Neural cell (in vitro differentiated cells): ENCODE data around the gene YTHDC2. TPM values are rescaled to one million over a fixed set of nuclear protein-coding genes. Genes with fewer than 3 reads are reported as not detected.

Source experiments
- H2AFZ ChIP-seq: fragments of 200-600, 300-800 bp; sonication (generic), shearing (Covaris generic); 2 replicates; pipeline ENCODE4 v1.6.0; 2014; ENCODE audit warnings: low read depth, mild to moderate bottlenecking, antibody characterized with exemption, low read length, moderate library complexity
- H3F3A ChIP-seq: fragments of 200-600 bp; shearing (Covaris generic); 2 replicates; pipeline ENCODE4 v1.6.1; 2016; ENCODE audit warnings: mild to moderate bottlenecking, moderate library complexity, mixed read lengths, antibody characterized with exemption, low read length; ENCODE audit not compliant: insufficient read depth, poor library complexity, severe bottlenecking
- H3K27ac ChIP-seq: fragments of 200-600, 300-800 bp; sonication (generic), shearing (Covaris generic); 2 replicates; pipeline ENCODE4 v1.5.1; 2014; ENCODE audit warnings: mild to moderate bottlenecking, low read length, moderate library complexity
- H3K27me3 ChIP-seq: fragments of 300-800, 200-600 bp; sonication (generic), shearing (Covaris generic); 2 replicates; pipeline ENCODE4 v1.6.0; 2014; ENCODE audit warnings: mild to moderate bottlenecking, low read depth, low read length, moderate library complexity; ENCODE audit not compliant: insufficient read depth
- H3K36me3 ChIP-seq: fragments of 300-800, 200-600 bp; sonication (generic), shearing (Covaris generic); 2 replicates; pipeline ENCODE4 v1.5.1; 2014; ENCODE audit warnings: mild to moderate bottlenecking, antibody characterized with exemption, low read length, moderate library complexity; ENCODE audit not compliant: insufficient read depth
- H3K4me2 ChIP-seq: fragments of 300-800, 200-600 bp; sonication (generic), shearing (Covaris generic); 2 replicates; pipeline ENCODE4 v1.6.0; 2014; ENCODE audit warnings: mild to moderate bottlenecking, low read length
- H3K4me3 ChIP-seq: fragments of 300-800, 200-600 bp; sonication (generic), shearing (Covaris generic); 2 replicates; pipeline ENCODE4 v1.5.1; 2014; ENCODE audit warnings: mild to moderate bottlenecking, low read length, moderate library complexity
- H3K79me2 ChIP-seq: fragments of 200-600 bp; shearing (Covaris generic); replicated peaks from 2 replicates; pipeline ENCODE4 v1.6.0; 2014; ENCODE audit warnings: mild to moderate bottlenecking, low read length, moderate library complexity; ENCODE audit not compliant: insufficient read depth
- H3K9ac ChIP-seq: fragments of 300-800, 200-600 bp; sonication (generic), shearing (Covaris generic); 2 replicates; pipeline ENCODE4 v1.6.1; 2016; ENCODE audit warnings: mild to moderate bottlenecking, low read length, mixed read lengths
- H3K9me2 ChIP-seq: fragments of 200-600 bp; shearing (Covaris generic); 2 replicates; pipeline ENCODE4 v1.6.1; 2016; ENCODE audit warnings: mild to moderate bottlenecking, low read length, mixed read lengths; ENCODE audit not compliant: insufficient read depth
- H3K9me3 ChIP-seq: fragments of 200-600, 300-800 bp; sonication (generic), shearing (Covaris generic); 2 replicates; pipeline ENCODE4 v1.6.1; 2016; ENCODE audit warnings: mild to moderate bottlenecking, mixed run types, low read length, moderate library complexity, mixed read lengths
- H4K20me1 ChIP-seq: fragments of 200-600 bp; shearing (Covaris generic); 2 replicates; pipeline ENCODE4 v1.6.1; 2016; ENCODE audit warnings: mild to moderate bottlenecking, mixed run types; ENCODE audit not compliant: insufficient read depth
- CTCF ChIP-seq: fragments of 450-650 bp; IDR thresholded peaks from 2 replicates; pipeline ENCODE4 v1.5.1; 2014; ENCODE audit warnings: antibody characterized with exemption, mild to moderate bottlenecking, moderate library complexity; ENCODE audit not compliant: poor library complexity, severe bottlenecking
- EP300 ChIP-seq: fragments of 450-650 bp; conservative IDR thresholded peaks from 2 replicates; pipeline ENCODE4 v1.6.1; 2014; ENCODE audit warnings: antibody characterized with exemption, mild to moderate bottlenecking, moderate library complexity; ENCODE audit not compliant: poor library complexity, severe bottlenecking
- EZH2 ChIP-seq: fragments of 200-600, 300-800 bp; shearing (Covaris generic), sonication (generic); IDR thresholded peaks from 2 replicates; pipeline ENCODE4 v1.6.1; 2014; ENCODE audit warnings: antibody characterized with exemption, low read length, borderline replicate concordance, mild to moderate bottlenecking; ENCODE audit not compliant: insufficient read depth, poor library complexity, severe bottlenecking
- MXI1 ChIP-seq: fragments of 450-650 bp; conservative IDR thresholded peaks from 2 replicates; pipeline ENCODE4 v1.6.1; 2014; ENCODE audit warnings: antibody characterized with exemption, mild to moderate bottlenecking; ENCODE audit not compliant: poor library complexity, severe bottlenecking
- POLR2AphosphoS5 ChIP-seq: IDR thresholded peaks from 2 replicates; pipeline ENCODE4 v1.6.1; 2012
- RAD21 ChIP-seq: fragments of 450-650 bp; conservative IDR thresholded peaks from 2 replicates; pipeline ENCODE4 v1.6.1; 2014; ENCODE audit warnings: antibody characterized with exemption, mild to moderate bottlenecking, moderate library complexity
- SMC3 ChIP-seq: fragments of 450-650 bp; conservative IDR thresholded peaks from 2 replicates; pipeline ENCODE4 v1.6.1; 2014; ENCODE audit warnings: antibody characterized with exemption, mild to moderate bottlenecking, moderate library complexity; ENCODE audit not compliant: poor library complexity
- TAF1 ChIP-seq: IDR thresholded peaks from 2 replicates; pipeline ENCODE4 v1.6.1; 2012; ENCODE audit warnings: low read depth
- polyA minus RNA-seq: library from RNA; depleted of rRNA, polyadenylated mRNA; stranded (reverse); fragments of >200 nt; gene quantifications from 2 replicates; pipeline ENCODE4 v1.2.3, GENCODE V29; 2014
- polyA plus RNA-seq: library from polyadenylated mRNA; depleted of rRNA; stranded (reverse); fragments of >200 nt; gene quantifications from 2 replicates; pipeline ENCODE4 v1.2.3, GENCODE V29; 2014
- TF ChIP-seq, protein P1 (sequence below): IDR thresholded peaks from 2 replicates; pipeline ENCODE4 v1.6.1; 2012; ENCODE audit warnings: borderline replicate concordance

YTHDC2 gene
- polyA plus RNA-seq (43.7 and 44.3 TPM in 2 replicates), polyA minus RNA-seq (105 and 122 TPM in 2 replicates)

GRCh38 chr5:113513384-113514288, at the start of gene YTHDC2:
YTHDC2 (plus strand) TSS chr5:113513694; CDS start chr5:113513896, 202 bp downstream.
- peak; percentile 89 for TF ChIP-seq CTCF
- no peak for TF ChIP-seq EP300
- TF ChIP-seq, protein P1, sequence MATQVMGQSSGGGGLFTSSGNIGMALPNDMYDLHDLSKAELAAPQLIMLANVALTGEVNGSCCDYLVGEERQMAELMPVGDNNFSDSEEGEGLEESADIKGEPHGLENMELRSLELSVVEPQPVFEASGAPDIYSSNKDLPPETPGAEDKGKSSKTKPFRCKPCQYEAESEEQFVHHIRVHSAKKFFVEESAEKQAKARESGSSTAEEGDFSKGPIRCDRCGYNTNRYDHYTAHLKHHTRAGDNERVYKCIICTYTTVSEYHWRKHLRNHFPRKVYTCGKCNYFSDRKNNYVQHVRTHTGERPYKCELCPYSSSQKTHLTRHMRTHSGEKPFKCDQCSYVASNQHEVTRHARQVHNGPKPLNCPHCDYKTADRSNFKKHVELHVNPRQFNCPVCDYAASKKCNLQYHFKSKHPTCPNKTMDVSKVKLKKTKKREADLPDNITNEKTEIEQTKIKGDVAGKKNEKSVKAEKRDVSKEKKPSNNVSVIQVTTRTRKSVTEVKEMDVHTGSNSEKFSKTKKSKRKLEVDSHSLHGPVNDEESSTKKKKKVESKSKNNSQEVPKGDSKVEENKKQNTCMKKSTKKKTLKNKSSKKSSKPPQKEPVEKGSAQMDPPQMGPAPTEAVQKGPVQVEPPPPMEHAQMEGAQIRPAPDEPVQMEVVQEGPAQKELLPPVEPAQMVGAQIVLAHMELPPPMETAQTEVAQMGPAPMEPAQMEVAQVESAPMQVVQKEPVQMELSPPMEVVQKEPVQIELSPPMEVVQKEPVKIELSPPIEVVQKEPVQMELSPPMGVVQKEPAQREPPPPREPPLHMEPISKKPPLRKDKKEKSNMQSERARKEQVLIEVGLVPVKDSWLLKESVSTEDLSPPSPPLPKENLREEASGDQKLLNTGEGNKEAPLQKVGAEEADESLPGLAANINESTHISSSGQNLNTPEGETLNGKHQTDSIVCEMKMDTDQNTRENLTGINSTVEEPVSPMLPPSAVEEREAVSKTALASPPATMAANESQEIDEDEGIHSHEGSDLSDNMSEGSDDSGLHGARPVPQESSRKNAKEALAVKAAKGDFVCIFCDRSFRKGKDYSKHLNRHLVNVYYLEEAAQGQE = peak; percentile 86
- TF ChIP-seq TAF1 = peak; percentile 86
- TF ChIP-seq EZH2 = no peak
- no peak for TF ChIP-seq MXI1
- peak; percentile 99 for TF ChIP-seq POLR2AphosphoS5
- TF ChIP-seq SMC3 = peak; percentile 88
- peak; percentile 87 for TF ChIP-seq RAD21
- Histone ChIP-seq H3K9me3 (no peaks in the 10 kb centered on the region), H3K27me3 (no peaks in the 10 kb centered on the region), H3K27ac (peak within 1 kb of the TSS; percentile 85), H2AFZ (peak within 1 kb of the TSS; percentile 76), H3K79me2 (peaks cover 36% of the 10 kb centered on the region), H3F3A (no peaks in the 10 kb centered on the region), H3K4me2 (peak within 1 kb of the TSS; percentile 93), H3K9me2 (no peaks in the 10 kb centered on the region), H4K20me1 (no peaks in the 10 kb centered on the region), H3K36me3 (peaks cover 5% of the 10 kb centered on the region), H3K9ac (peak within 1 kb of the TSS; percentile 94), H3K4me3 (peak within 1 kb of the TSS; percentile 93)

- Histone ChIP-seq H3K36me3 (no peaks in the 10 kb centered on the region), H3K4me3 (no peak overlapping the region), H3K79me2 (no peaks in the 10 kb centered on the region), H3K27me3 (no peaks in the 10 kb centered on the region), H3K9me3 (no peaks in the 10 kb centered on the region), H3K27ac (no peak overlapping the region), H4K20me1 (no peaks in the 10 kb centered on the region), H2AFZ (no peak overlapping the region), H3F3A (no peaks in the 10 kb centered on the region), H3K9me2 (no peaks in the 10 kb centered on the region), H3K4me2 (no peak overlapping the region), H3K9ac (no peak overlapping the region)
- TF ChIP-seq TAF1 (no peak), RAD21 (no peak), EP300 (no peak), CTCF (no peak), EZH2 (no peak), MXI1 (no peak)
- TF ChIP-seq, protein P1 = no peak
Observed at GRCh38 chr5:113474100-113474728, 39.3 kb upstream of the YTHDC2 start.
